ELR (cell line): ENCODE measurements around the gene FARP1.
A peak's percentile ranks its signal among the peaks of the same experiment; 100 is the strongest.

Experiments
- DNase-seq: peaks from one replicate; pipeline ENCODE4 v3.0.0-alpha.2; 2015; ENCODE audit warnings: low read depth

The FARP1 gene

GRCh38 chr13:98175043-98175442 is 32.1 kb downstream of the FARP1 start:
- DNase-seq, result peak; percentile 20

GRCh38 chr13:98175823-98176222 is 32.9 kb downstream of the FARP1 start:
- DNase-seq, result no peak

GRCh38 chr13:98176777-98177608 is 34.1 kb downstream of the FARP1 start, which contains the start of gene RNF113B:
RNF113B (minus strand) TSS chr13:98177269; CDS start chr13:98177236, 33 bp downstream.
- no peak for DNase-seq

DNA sequence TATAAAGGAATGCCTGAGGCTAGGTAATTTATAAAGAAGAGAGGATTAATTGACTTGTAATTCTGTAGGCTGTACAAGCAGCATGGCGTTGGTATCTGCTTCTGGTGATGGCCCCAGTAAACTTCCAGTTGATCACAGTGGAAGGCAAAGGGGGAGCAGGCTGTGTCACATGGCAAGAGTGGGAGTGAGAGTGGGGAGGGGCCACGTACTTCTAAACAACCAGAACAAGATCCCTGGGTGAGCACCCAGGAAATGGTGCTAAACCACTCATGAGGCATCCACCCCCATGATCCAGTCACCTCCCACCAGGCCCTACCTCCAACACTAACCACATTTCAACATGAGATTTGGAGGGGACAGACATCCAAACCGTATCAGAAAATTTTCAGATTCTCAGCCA is 37.2 kb downstream of the FARP1 start:
- peak; percentile 37 for DNase-seq

- no peak for DNase-seq
These were observed 38.4 kb downstream of the FARP1 start for GRCh38 chr13:98181111-98181815.

DNA sequence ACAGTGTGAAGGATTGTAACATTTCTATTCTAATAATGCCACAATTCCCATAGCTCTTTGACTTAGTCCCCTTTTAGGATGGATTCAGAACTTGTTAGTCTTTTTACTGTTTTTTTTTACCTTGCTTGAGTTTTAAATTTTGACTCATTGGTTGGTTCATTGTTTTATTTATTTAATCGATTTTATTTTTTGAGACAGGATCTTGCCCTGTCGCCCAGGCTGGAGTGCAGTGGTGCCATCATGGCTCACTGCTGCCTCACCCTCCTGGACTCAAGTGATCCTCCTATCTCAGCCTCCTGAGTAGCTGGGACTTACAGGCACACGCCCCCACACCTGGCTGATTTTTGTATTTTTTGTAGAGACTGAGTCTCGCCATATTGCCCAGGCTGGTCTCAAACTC is 39.3 kb downstream of the FARP1 start:
- DNase-seq, result no peak

- DNase-seq, result no peak
These were observed 39.7 kb downstream of the FARP1 start for GRCh38 chr13:98182589-98182988.

DNA sequence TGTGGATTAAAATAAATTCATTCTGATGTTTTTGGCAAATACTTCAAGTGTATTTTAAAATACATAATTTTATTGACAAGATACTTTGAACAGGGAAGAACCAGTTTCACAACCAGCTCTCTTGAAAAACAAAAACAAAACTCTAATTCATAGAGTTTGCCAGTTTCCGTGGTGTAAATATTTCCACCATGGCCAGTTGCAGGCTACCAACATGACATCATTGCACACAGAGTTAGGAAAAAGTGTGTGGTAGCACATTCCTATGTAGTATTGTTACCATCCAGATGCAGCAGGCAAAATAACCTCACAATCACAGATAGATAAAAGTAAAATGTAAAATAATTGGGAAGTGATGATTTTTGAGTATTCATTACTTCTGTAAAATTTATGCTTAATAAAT is 41.9 kb downstream of the FARP1 start:
- no peak for DNase-seq

DNA sequence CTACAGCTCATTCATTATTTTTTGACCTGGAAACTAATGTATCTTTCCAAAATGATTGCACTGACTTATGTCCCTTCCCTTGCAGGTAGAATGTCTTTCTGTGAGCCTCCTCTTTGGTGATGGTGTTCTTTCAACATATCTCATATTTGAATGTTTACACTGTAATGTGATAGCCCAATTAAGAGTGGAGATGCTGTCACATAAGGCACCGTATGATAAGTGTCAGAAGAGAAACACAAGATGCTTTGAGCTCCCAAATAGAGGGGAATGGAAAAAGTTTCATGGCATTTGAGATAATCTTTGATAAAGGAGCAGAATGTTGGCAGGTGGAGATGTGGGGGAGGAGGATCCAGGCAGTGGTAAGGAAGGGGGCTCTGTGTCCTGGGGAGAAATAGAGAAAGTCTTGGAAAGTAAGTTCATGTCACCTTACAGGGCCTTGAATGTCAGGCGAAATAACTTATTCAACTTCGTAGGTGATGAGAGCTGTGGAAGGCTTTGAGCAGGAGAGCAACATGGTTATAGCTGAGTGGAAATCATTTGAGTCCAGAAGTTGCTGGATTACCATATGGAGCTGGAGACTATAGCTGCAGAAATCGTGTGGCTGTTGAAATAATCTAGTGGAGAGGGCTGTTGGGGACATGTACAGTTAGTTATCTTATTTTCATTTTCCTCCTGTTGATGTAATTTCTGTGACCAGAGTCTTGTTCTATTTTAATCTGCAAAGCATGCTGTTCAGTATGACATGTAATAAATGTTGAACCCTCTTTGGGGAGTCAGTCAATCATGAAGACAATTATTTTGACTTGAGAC is 44.5 kb downstream of the FARP1 start:
- no peak for DNase-seq

GRCh38 chr13:98187965-98188261 is 45.0 kb downstream of the FARP1 start:
- no peak for DNase-seq

- no peak for DNase-seq
These were observed 45.8 kb downstream of the FARP1 start for GRCh38 chr13:98188544-98189166.

- no peak for DNase-seq
These were observed 47.1 kb downstream of the FARP1 start for GRCh38 chr13:98189841-98190505.

- no peak for DNase-seq
These were observed 48.1 kb downstream of the FARP1 start for GRCh38 chr13:98190889-98191444.

- DNase-seq, result no peak
These were observed 49.1 kb downstream of the FARP1 start for GRCh38 chr13:98192008-98192407.

GRCh38 chr13:98195054-98195791 is 52.3 kb downstream of the FARP1 start:
- no peak for DNase-seq

GRCh38 chr13:98198683-98199082 is 55.8 kb downstream of the FARP1 start:
- DNase-seq, result no peak

- DNase-seq, result no peak
These were observed 56.6 kb downstream of the FARP1 start for GRCh38 chr13:98199480-98199879.

DNA sequence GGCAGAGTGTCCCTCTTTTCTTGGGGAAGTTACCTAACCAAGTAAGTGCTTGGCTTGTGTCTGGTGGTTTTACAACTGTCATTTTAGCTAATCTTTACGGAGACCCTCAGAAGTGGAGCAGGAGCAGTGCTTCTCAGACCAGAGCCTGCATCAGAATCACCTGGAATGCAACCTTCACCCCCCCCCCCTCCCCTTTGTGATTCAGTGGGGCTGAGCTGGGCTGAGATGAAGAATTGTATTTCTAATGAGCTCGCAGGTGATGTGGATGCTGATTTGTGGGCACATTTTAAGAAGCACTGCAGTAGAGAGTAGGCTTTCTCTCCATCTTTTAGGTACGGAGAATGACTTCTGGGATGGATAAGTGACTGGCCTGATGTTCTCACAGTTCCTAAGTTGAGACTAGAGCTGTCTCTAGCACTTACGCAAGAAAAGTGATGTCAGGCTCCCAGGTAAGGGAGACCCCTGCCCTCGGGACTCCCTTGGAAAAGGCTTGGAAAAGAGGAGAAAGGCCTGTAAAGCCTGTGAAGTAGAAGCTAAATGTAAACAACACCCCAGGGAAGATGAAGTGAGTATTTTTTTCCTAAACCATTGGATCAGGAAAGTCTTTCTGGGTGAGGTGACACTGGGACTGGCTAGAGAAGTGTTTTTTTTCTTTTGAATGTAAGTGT is 57.5 kb downstream of the FARP1 start:
- no peak for DNase-seq

DNA sequence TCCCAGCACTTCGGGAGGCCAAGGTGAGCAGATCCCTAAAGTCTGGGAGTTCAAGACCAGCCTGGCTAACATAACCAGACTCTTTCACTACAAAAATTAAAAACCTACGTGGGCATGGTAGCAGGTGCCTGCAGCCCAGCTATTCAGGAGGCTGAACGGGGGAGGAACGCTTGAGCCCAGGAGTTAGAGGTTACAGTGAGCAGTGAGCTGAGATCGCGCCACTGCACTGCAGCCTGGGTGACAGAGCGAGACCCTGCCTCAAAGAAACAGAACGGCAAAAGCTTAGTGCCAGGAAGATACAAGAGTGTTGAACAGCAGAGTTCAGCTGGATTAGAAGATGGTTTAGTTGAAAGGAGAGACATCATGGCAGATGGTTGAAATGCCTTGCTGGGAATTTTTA is 58.3 kb downstream of the FARP1 start:
- no peak for DNase-seq

GRCh38 chr13:98201984-98202383 is 59.1 kb downstream of the FARP1 start:
- DNase-seq, result no peak
